Measurements from ENCODE around the gene ABHD2. TPM values are rescaled to one million over a fixed set of nuclear protein-coding genes. Genes with fewer than 3 reads are reported as not detected.

The ABHD2 gene
- total and polyA plus RNA-seq, 2 experiments from 2014 or later: 5.2 to 15.2 TPM

GRCh38 chr15:89077750-89078149 lies 10.5 kb upstream of the ABHD2 start:
- Mint-ChIP-seq H3K36me3 (ENCODE audit: low read depth) (no peaks in the 10 kb centered on the region), H3K9me3 (peaks cover 5% of the 10 kb centered on the region; the same call in 1 of the 3 replicates), H3K27ac (no peak overlapping the region), H3K27me3 (ENCODE audit: insufficient read depth, low read depth, poor library complexity) (peaks cover 4% of the 10 kb centered on the region), H3K4me3 (no peak overlapping the region), H3K4me1 (peaks cover 19% of the 10 kb centered on the region)
- ATAC-seq (no peak), DNase-seq (ENCODE audit: low spot score) (no peak)
- Histone ChIP-seq H3K4me1 (ENCODE audit: insufficient read depth) (peaks cover 17% of the 10 kb centered on the region), H3K4me2 (no peak overlapping the region), H3K36me3 (ENCODE audit: insufficient read depth) (no peaks in the 10 kb centered on the region; the same call in 1 of the 2 replicates), H3K9me2 (ENCODE audit: insufficient read depth) (no peaks in the 10 kb centered on the region), H3K79me2 (replicated peaks; ENCODE audit: insufficient read depth) (no peaks in the 10 kb centered on the region), H3K27me3 (ENCODE audit: insufficient read depth) (no peaks in the 10 kb centered on the region), H4K20me1 (replicated peaks; ENCODE audit: insufficient read depth) (no peaks in the 10 kb centered on the region), H3K4me3 (no peak overlapping the region), H3F3A (replicated peaks; ENCODE audit: low read depth) (0 out of 2 replicates have a peak, but pooled peaks cover 2% of the 10 kb centered on the region), H2AFZ (no peak overlapping the region), H3K27ac (ENCODE audit: low read depth) (no peak overlapping the region)
- TF ChIP-seq ZNF114 (CRISPR knock-in tag; IDR thresholded peaks at IDR 0.05) (no peak), JUNB (IDR thresholded peaks at IDR 0.05; ENCODE audit: unreplicated experiment) (no peak), CREB1 (CRISPR knock-in tag; IDR thresholded peaks at IDR 0.05; ENCODE audit: low read depth) (no peak), NANOG (IDR thresholded peaks at IDR 0.05; ENCODE audit: borderline replicate concordance) (no peak), EZH2phosphoT487 (IDR thresholded peaks at IDR 0.05; ENCODE audit: unreplicated experiment) (no peak), POLR2AphosphoS5 (IDR thresholded peaks at IDR 0.05; ENCODE audit: low read depth) (no peak)
- TF ChIP-seq, protein P1, sequence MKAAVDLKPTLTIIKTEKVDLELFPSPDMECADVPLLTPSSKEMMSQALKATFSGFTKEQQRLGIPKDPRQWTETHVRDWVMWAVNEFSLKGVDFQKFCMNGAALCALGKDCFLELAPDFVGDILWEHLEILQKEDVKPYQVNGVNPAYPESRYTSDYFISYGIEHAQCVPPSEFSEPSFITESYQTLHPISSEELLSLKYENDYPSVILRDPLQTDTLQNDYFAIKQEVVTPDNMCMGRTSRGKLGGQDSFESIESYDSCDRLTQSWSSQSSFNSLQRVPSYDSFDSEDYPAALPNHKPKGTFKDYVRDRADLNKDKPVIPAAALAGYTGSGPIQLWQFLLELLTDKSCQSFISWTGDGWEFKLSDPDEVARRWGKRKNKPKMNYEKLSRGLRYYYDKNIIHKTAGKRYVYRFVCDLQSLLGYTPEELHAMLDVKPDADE (IDR thresholded peaks at IDR 0.05): no peak
- TF ChIP-seq, protein P2, sequence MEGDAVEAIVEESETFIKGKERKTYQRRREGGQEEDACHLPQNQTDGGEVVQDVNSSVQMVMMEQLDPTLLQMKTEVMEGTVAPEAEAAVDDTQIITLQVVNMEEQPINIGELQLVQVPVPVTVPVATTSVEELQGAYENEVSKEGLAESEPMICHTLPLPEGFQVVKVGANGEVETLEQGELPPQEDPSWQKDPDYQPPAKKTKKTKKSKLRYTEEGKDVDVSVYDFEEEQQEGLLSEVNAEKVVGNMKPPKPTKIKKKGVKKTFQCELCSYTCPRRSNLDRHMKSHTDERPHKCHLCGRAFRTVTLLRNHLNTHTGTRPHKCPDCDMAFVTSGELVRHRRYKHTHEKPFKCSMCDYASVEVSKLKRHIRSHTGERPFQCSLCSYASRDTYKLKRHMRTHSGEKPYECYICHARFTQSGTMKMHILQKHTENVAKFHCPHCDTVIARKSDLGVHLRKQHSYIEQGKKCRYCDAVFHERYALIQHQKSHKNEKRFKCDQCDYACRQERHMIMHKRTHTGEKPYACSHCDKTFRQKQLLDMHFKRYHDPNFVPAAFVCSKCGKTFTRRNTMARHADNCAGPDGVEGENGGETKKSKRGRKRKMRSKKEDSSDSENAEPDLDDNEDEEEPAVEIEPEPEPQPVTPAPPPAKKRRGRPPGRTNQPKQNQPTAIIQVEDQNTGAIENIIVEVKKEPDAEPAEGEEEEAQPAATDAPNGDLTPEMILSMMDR (conservative IDR thresholded peaks at IDR 0.05; ENCODE audit: low read depth in 2 of 2): no peak
- TF ChIP-seq, protein P3, sequence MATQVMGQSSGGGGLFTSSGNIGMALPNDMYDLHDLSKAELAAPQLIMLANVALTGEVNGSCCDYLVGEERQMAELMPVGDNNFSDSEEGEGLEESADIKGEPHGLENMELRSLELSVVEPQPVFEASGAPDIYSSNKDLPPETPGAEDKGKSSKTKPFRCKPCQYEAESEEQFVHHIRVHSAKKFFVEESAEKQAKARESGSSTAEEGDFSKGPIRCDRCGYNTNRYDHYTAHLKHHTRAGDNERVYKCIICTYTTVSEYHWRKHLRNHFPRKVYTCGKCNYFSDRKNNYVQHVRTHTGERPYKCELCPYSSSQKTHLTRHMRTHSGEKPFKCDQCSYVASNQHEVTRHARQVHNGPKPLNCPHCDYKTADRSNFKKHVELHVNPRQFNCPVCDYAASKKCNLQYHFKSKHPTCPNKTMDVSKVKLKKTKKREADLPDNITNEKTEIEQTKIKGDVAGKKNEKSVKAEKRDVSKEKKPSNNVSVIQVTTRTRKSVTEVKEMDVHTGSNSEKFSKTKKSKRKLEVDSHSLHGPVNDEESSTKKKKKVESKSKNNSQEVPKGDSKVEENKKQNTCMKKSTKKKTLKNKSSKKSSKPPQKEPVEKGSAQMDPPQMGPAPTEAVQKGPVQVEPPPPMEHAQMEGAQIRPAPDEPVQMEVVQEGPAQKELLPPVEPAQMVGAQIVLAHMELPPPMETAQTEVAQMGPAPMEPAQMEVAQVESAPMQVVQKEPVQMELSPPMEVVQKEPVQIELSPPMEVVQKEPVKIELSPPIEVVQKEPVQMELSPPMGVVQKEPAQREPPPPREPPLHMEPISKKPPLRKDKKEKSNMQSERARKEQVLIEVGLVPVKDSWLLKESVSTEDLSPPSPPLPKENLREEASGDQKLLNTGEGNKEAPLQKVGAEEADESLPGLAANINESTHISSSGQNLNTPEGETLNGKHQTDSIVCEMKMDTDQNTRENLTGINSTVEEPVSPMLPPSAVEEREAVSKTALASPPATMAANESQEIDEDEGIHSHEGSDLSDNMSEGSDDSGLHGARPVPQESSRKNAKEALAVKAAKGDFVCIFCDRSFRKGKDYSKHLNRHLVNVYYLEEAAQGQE (IDR thresholded peaks at IDR 0.05; ENCODE audit: unreplicated experiment): no peak

All from GM23338 (cell line).